ENCODE data around the gene ATXN7L1.

The ATXN7L1 gene

DNA sequence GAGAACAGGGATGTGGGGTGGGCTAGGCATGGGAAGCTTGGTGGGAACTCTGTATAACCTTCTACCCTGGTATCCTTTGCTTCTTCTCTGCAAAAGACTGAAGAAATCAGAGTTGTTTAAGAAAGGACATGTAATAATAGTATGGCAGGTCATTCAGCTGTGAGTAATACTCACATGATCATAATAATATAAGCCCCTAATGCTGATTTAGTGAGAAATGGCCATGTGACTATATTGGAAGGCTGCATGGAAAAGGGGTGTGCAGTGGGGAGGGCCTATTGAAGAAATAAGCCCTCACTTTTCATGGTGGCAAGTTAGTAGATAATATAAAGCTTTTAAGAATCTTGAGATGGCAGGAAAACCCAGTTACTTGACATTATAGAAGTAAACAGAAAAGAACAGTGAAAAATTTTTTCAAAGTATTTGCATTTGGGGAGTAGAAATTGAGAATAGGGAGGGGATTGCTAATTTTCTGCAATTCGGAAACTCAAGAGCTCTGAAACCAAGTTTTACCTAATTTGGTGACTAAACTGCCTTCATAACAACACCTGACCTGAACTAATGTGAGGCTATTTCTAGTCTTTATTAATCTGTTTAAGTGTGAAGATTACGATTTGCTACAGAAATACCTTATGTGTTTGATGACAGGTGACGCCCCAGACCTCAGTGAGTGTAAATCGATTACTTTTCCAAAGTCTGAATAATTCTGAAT is 44.4 kb downstream of the ATXN7L1 start:
- H3K9ac ChIP-seq (ENCODE audit: low read length) = no peak overlapping the region
- no peaks in the 10 kb centered on the region for H4K20me1 ChIP-seq (ENCODE audit: insufficient read depth, low read length)
- no peaks in the 10 kb centered on the region for H3K36me3 ChIP-seq (replicated peaks; ENCODE audit: low read depth, low read length)
- H3K27me3 ChIP-seq (ENCODE audit: low read depth, low read length) = peaks cover 36% of the 10 kb centered on the region
- H3K4me1 ChIP-seq (ENCODE audit: low read length) = peaks cover 28% of the 10 kb centered on the region
- TF ChIP-seq, protein P1, sequence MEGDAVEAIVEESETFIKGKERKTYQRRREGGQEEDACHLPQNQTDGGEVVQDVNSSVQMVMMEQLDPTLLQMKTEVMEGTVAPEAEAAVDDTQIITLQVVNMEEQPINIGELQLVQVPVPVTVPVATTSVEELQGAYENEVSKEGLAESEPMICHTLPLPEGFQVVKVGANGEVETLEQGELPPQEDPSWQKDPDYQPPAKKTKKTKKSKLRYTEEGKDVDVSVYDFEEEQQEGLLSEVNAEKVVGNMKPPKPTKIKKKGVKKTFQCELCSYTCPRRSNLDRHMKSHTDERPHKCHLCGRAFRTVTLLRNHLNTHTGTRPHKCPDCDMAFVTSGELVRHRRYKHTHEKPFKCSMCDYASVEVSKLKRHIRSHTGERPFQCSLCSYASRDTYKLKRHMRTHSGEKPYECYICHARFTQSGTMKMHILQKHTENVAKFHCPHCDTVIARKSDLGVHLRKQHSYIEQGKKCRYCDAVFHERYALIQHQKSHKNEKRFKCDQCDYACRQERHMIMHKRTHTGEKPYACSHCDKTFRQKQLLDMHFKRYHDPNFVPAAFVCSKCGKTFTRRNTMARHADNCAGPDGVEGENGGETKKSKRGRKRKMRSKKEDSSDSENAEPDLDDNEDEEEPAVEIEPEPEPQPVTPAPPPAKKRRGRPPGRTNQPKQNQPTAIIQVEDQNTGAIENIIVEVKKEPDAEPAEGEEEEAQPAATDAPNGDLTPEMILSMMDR (IDR thresholded peaks at IDR 0.05; ENCODE audit: low read depth, low read length) = no peak
- TF ChIP-seq EZH2phosphoT487 (IDR thresholded peaks at IDR 0.05; ENCODE audit: low read depth) = no peak
- H3K79me2 ChIP-seq (ENCODE audit: low read length) = no peaks in the 10 kb centered on the region
- H2AFZ ChIP-seq (ENCODE audit: low read depth, low read length) = peak overlapping the region; percentile 2; the same call in 1 of the 2 replicates
- H3K4me2 ChIP-seq (ENCODE audit: low read length) = peak overlapping the region; percentile 65
- peak overlapping the region; percentile 43 for H3K4me3 ChIP-seq (ENCODE audit: low read length)
- peak overlapping the region; percentile 3; the same call in 1 of the 2 replicates for H3K27ac ChIP-seq (ENCODE audit: low read length)
- H3K9me3 ChIP-seq (ENCODE audit: insufficient read depth, low read length) = no peaks in the 10 kb centered on the region

DNA sequence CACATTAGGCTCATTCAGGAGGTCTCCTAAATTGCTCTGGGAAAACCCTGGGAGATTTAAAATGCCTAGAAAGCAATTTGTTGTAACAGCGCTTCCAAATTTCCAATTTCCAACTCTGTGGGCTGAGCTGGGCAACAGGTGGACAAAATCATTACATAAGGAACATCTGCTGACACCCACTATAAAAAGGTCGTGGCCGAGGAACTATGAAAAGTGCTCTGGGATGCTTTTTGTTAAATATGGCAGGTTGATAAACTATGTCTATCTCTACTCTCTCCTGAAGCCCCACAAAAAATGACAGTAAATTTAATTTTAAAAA is 45.1 kb downstream of the ATXN7L1 start:
- no peak for TF ChIP-seq EZH2phosphoT487 (IDR thresholded peaks at IDR 0.05; ENCODE audit: low read depth)
- TF ChIP-seq, protein P1 (IDR thresholded peaks at IDR 0.05; ENCODE audit: low read depth, low read length) = no peak
- Histone ChIP-seq H3K4me2 (ENCODE audit: low read length) (no peak overlapping the region), H2AFZ (ENCODE audit: low read depth, low read length) (no peak overlapping the region), H3K4me3 (ENCODE audit: low read length) (no peak overlapping the region), H3K27me3 (ENCODE audit: low read depth, low read length) (peaks cover 44% of the 10 kb centered on the region), H4K20me1 (ENCODE audit: insufficient read depth, low read length) (no peaks in the 10 kb centered on the region), H3K79me2 (ENCODE audit: low read length) (no peaks in the 10 kb centered on the region), H3K36me3 (replicated peaks; ENCODE audit: low read depth, low read length) (no peaks in the 10 kb centered on the region), H3K9ac (ENCODE audit: low read length) (no peak overlapping the region), H3K4me1 (ENCODE audit: low read length) (peaks cover 28% of the 10 kb centered on the region), H3K9me3 (ENCODE audit: insufficient read depth, low read length) (no peaks in the 10 kb centered on the region), H3K27ac (ENCODE audit: low read length) (no peak overlapping the region)

DNA sequence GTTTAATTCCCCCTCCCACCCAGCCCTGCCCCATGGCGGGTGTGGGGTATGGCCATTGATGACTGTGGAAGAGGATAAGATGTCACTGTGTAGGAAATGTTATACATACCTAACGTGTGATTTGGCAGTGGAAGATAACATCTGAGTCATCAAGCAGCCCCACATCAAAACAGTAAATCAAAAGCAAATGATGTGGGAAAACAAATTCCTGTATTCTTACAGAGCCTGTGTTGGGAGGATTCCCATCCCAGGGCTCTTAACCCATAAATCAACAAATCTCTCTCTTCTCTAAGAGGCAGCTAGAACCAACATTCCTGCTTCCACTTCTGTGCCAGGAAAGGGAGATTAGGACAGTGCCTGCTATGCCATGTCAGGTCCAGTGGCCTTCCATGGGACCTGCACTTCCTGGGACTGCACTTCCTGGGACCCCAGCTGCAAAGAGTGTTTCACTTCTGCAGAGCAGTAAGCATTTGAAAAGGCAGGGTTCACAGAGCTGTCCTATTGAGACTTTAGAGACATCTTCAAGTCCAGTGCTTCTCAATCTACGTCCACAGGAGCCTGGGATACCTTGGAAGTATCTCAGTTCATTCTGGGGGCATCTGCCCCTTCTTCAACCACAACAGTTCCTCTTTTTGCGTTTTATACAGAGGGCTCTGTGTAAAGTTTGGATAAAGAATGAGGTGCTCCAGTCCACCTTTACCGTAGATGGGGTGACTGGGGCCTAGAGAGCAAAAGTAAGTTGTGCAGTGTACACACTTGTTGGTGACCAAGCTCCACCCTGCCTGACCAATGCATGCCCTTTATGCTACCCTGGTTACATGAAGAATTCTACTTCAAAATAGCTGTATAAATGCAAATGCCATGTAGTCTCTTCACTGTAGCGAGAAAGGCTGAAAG is 45.7 kb downstream of the ATXN7L1 start:
- no peak overlapping the region for H2AFZ ChIP-seq (ENCODE audit: low read depth, low read length)
- peaks cover 46% of the 10 kb centered on the region for H3K27me3 ChIP-seq (ENCODE audit: low read depth, low read length)
- no peaks in the 10 kb centered on the region for H3K9me3 ChIP-seq (ENCODE audit: insufficient read depth, low read length)
- H3K4me3 ChIP-seq (ENCODE audit: low read length) = no peak overlapping the region
- no peaks in the 10 kb centered on the region for H3K36me3 ChIP-seq (replicated peaks; ENCODE audit: low read depth, low read length)
- no peaks in the 10 kb centered on the region for H3K79me2 ChIP-seq (ENCODE audit: low read length)
- TF ChIP-seq, protein P1 (IDR thresholded peaks at IDR 0.05; ENCODE audit: low read depth, low read length) = no peak
- no peak for TF ChIP-seq EZH2phosphoT487 (IDR thresholded peaks at IDR 0.05; ENCODE audit: low read depth)
- no peaks in the 10 kb centered on the region for H4K20me1 ChIP-seq (ENCODE audit: insufficient read depth, low read length)
- H3K4me1 ChIP-seq (ENCODE audit: low read length) = peaks cover 28% of the 10 kb centered on the region
- no peak overlapping the region for H3K4me2 ChIP-seq (ENCODE audit: low read length)
- no peak overlapping the region for H3K9ac ChIP-seq (ENCODE audit: low read length)
- H3K27ac ChIP-seq (ENCODE audit: low read length) = no peak overlapping the region

DNA sequence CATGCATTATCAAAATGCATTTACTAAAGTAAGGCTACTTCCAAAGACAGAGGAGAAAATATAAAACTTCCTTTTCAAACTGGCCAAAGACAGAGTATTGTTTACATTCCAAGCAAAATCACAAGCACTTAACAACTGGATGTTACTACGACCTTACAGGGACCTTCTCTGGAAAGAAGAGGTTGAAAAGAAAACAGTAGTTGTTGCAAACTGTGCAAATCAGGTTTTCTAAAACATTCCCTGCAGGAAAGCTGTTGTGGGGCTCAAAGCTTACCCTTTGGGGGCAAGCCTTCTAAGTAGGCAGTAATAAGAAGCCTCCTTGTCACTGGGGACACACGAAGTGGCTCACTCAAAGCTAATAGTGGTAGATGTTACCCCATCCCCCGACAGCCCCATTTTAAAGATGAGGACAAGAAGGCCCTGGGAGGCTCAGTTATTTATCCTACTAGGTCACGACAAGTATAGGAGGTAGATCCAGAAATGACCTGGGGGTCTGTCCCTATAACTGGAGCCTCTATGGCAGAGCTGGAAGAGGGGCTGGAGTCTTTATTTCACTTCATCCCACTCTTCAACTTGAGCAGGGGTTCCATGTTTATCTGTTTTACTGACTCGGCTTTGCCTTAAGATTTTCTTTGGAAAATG is 46.6 kb downstream of the ATXN7L1 start:
- H3K27ac ChIP-seq (ENCODE audit: low read length) = no peak overlapping the region

More for the DNA sequence above, 46.6 kb downstream of the ATXN7L1 start:
- H3K9ac ChIP-seq (ENCODE audit: low read length) = no peak overlapping the region
- TF ChIP-seq, protein P1 (IDR thresholded peaks at IDR 0.05; ENCODE audit: low read depth, low read length) = no peak
- no peak for TF ChIP-seq EZH2phosphoT487 (IDR thresholded peaks at IDR 0.05; ENCODE audit: low read depth)
- H2AFZ ChIP-seq (ENCODE audit: low read depth, low read length) = no peak overlapping the region
- no peak overlapping the region for H3K4me3 ChIP-seq (ENCODE audit: low read length)
- H3K36me3 ChIP-seq (replicated peaks; ENCODE audit: low read depth, low read length) = no peaks in the 10 kb centered on the region
- no peaks in the 10 kb centered on the region for H3K79me2 ChIP-seq (ENCODE audit: low read length)
- no peaks in the 10 kb centered on the region for H4K20me1 ChIP-seq (ENCODE audit: insufficient read depth, low read length)
- no peaks in the 10 kb centered on the region for H3K9me3 ChIP-seq (ENCODE audit: insufficient read depth, low read length)
- H3K4me2 ChIP-seq (ENCODE audit: low read length) = no peak overlapping the region
- H3K4me1 ChIP-seq (ENCODE audit: low read length) = peaks cover 28% of the 10 kb centered on the region
- peaks cover 50% of the 10 kb centered on the region for H3K27me3 ChIP-seq (ENCODE audit: low read depth, low read length)

Measured in OCI-LY3 (cell line).